HUES48 (cell line): ENCODE data around the gene PEX5L.

Source experiments
- H3K27ac ChIP-seq: one replicate; pipeline ENCODE4 v1.7.0; 2013; ENCODE audit warnings: low read depth, low read length, inconsistent platforms
- H3K27me3 ChIP-seq: 2 replicates; pipeline ENCODE4 v1.6.1; 2013; ENCODE audit warnings: mild to moderate bottlenecking, low read length; ENCODE audit not compliant: control insufficient read depth, insufficient read depth
- H3K36me3 ChIP-seq: 2 replicates; pipeline ENCODE4 v1.6.1; 2013; ENCODE audit warnings: low read length; ENCODE audit not compliant: control insufficient read depth, insufficient read depth
- H3K4me1 ChIP-seq: 2 replicates; pipeline ENCODE4 v1.6.1; 2013; ENCODE audit warnings: mild to moderate bottlenecking, low read length; ENCODE audit not compliant: control insufficient read depth, insufficient read depth
- H3K4me3 ChIP-seq: 2 replicates; pipeline ENCODE4 v1.5.1; 2013; ENCODE audit warnings: mild to moderate bottlenecking, low read depth, low read length
- H3K9ac ChIP-seq: 2 replicates; pipeline ENCODE4 v1.6.1; 2013; ENCODE audit warnings: mild to moderate bottlenecking, low read depth, low read length, moderate library complexity
- H3K9me3 ChIP-seq: 2 replicates; pipeline ENCODE4 v1.6.1; 2013; ENCODE audit warnings: low read length; ENCODE audit not compliant: control insufficient read depth, insufficient read depth

The PEX5L gene

GRCh38 chr3:179972881-179973423 lies 63.8 kb downstream of the PEX5L start:
- Histone ChIP-seq H3K36me3 (no peaks in the 10 kb centered on the region), H3K27ac (no peak overlapping the region), H3K9ac (no peak overlapping the region), H3K27me3 (no peaks in the 10 kb centered on the region), H3K9me3 (no peaks in the 10 kb centered on the region), H3K4me3 (no peak overlapping the region), H3K4me1 (peaks cover 15% of the 10 kb centered on the region)

GRCh38 chr3:179971280-179971679 lies 65.5 kb downstream of the PEX5L start:
- Histone ChIP-seq H3K27me3 (no peaks in the 10 kb centered on the region), H3K4me1 (peaks cover 21% of the 10 kb centered on the region), H3K4me3 (no peak overlapping the region), H3K9ac (no peak overlapping the region), H3K36me3 (no peaks in the 10 kb centered on the region), H3K9me3 (no peaks in the 10 kb centered on the region), H3K27ac (no peak overlapping the region)

GRCh38 chr3:179970746-179971145 lies 66.0 kb downstream of the PEX5L start:
- Histone ChIP-seq H3K4me1 (peaks cover 21% of the 10 kb centered on the region), H3K9ac (no peak overlapping the region), H3K36me3 (no peaks in the 10 kb centered on the region), H3K27ac (no peak overlapping the region), H3K4me3 (no peak overlapping the region), H3K27me3 (no peaks in the 10 kb centered on the region), H3K9me3 (no peaks in the 10 kb centered on the region)

- Histone ChIP-seq H3K9ac (no peak overlapping the region), H3K27me3 (no peaks in the 10 kb centered on the region), H3K9me3 (no peaks in the 10 kb centered on the region), H3K4me3 (no peak overlapping the region), H3K36me3 (no peaks in the 10 kb centered on the region), H3K27ac (no peak overlapping the region), H3K4me1 (peaks cover 21% of the 10 kb centered on the region)
Observed at GRCh38 chr3:179969525-179969924, 67.2 kb downstream of the PEX5L start.

GRCh38 chr3:179967622-179968021 lies 69.1 kb downstream of the PEX5L start:
- no peak overlapping the region for H3K9ac ChIP-seq
- no peaks in the 10 kb centered on the region for H3K9me3 ChIP-seq
- peaks cover 12% of the 10 kb centered on the region for H3K4me1 ChIP-seq
- H3K4me3 ChIP-seq = no peak overlapping the region
- no peak overlapping the region for H3K27ac ChIP-seq
- no peaks in the 10 kb centered on the region for H3K36me3 ChIP-seq
- no peaks in the 10 kb centered on the region for H3K27me3 ChIP-seq

DNA sequence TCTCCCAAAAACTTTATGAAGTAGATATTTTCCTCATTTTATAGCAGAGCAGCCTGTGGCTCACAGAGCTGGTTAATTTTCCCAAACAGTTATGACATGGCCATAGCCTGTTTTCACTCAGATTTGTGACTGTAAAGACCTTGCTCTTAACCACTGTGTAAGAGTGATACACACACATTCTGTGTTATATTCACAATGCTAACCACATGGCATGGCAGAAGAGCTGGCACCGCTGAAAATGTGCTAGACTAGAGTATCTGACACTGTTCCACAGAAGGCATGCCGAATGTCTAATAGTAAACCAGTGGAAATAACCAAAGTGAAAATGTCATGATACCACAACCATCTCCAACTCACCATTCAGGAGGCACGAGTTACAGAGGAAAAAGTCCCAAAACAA lies 71.8 kb downstream of the PEX5L start:
- Histone ChIP-seq H3K27me3 (no peaks in the 10 kb centered on the region), H3K4me3 (no peak overlapping the region), H3K27ac (no peak overlapping the region), H3K9me3 (no peaks in the 10 kb centered on the region), H3K4me1 (peaks cover 12% of the 10 kb centered on the region), H3K9ac (no peak overlapping the region), H3K36me3 (no peaks in the 10 kb centered on the region)

DNA sequence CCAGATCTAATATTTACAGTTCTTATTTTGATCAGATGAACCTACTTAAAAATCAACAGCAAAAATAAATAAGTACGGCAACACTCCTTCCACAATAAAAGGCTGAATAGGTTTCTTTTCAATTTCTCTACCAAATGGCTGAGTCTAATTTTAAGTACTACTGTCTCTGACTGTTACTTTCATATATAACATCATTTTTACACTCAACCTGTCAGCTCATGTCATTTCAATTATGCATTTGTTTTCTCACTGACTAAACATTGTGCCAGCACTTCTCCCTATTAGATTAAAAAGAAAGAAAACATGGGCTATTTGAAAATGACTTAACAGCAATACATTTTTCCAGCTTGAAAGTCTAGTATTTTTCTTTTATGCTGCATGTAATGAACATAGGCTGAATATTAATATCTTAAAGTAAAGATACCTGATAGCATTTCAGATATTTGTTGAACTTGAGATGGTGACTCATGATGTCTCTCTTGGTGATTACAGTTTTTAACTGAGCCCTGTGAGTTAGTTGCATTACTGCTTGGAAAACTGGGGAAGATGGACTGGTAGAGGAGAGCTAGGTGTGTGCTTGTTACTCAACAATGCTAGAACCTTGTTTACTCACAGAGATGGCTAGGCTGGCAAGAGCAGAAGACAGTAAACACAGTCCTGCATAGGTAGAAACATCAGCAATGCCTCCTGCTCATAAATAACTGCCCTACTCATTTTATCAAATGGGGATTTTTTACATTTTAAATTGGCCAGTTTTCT lies 73.9 kb downstream of the PEX5L start:
- Histone ChIP-seq H3K9ac (no peak overlapping the region), H3K4me3 (no peak overlapping the region), H3K4me1 (peaks cover 7% of the 10 kb centered on the region), H3K36me3 (no peaks in the 10 kb centered on the region), H3K9me3 (no peaks in the 10 kb centered on the region), H3K27ac (no peak overlapping the region), H3K27me3 (no peaks in the 10 kb centered on the region)

GRCh38 chr3:179961703-179962078 lies 75.0 kb downstream of the PEX5L start:
- no peaks in the 10 kb centered on the region for H3K27me3 ChIP-seq
- no peak overlapping the region for H3K9ac ChIP-seq
- no peaks in the 10 kb centered on the region for H3K36me3 ChIP-seq
- no peak overlapping the region for H3K4me3 ChIP-seq
- no peaks in the 10 kb centered on the region for H3K9me3 ChIP-seq
- H3K4me1 ChIP-seq = no peaks in the 10 kb centered on the region
- H3K27ac ChIP-seq = no peak overlapping the region

GRCh38 chr3:179961071-179961702 lies 75.5 kb downstream of the PEX5L start:
- H3K27ac ChIP-seq = no peak overlapping the region
- no peak overlapping the region for H3K4me3 ChIP-seq
- H3K36me3 ChIP-seq = no peaks in the 10 kb centered on the region
- no peaks in the 10 kb centered on the region for H3K9me3 ChIP-seq
- no peak overlapping the region for H3K9ac ChIP-seq
- no peaks in the 10 kb centered on the region for H3K4me1 ChIP-seq
- H3K27me3 ChIP-seq = no peaks in the 10 kb centered on the region

DNA sequence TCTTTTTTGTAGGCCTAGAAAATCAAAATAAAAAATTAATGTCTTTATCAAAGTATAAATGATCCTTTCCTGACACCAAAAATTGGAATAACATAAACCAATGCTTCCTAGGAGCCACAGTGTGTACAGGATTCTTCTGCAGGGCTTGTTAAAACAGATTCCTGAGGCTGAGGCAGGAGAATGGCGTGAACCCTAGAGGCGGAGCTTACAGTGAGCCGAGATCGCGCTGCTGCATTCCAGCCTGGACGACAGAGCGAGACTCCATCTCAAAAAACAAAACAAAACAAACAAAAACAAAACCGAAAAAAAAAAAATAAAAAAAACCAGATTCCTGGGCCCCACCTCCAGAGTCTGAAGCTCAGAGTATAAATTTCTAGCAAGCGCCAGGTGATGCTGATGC lies 78.0 kb downstream of the PEX5L start:
- H3K4me1 ChIP-seq = no peaks in the 10 kb centered on the region
- no peak overlapping the region for H3K4me3 ChIP-seq
- H3K9me3 ChIP-seq = no peaks in the 10 kb centered on the region
- no peaks in the 10 kb centered on the region for H3K27me3 ChIP-seq
- no peaks in the 10 kb centered on the region for H3K36me3 ChIP-seq
- no peak overlapping the region for H3K9ac ChIP-seq
- H3K27ac ChIP-seq = no peak overlapping the region

GRCh38 chr3:179958143-179958542 lies 78.6 kb downstream of the PEX5L start:
- Histone ChIP-seq H3K27me3 (no peaks in the 10 kb centered on the region), H3K9ac (no peak overlapping the region), H3K27ac (no peak overlapping the region), H3K4me3 (no peak overlapping the region), H3K9me3 (no peaks in the 10 kb centered on the region), H3K4me1 (no peaks in the 10 kb centered on the region), H3K36me3 (no peaks in the 10 kb centered on the region)
